ENCODE data around the gene EDEM3.
"Not testable (repeated sequence)": the region's sequence is repeated elsewhere in the genome, so short reads cannot be mapped to it uniquely, and the experiment has no call there.

Gene EDEM3

DNA sequence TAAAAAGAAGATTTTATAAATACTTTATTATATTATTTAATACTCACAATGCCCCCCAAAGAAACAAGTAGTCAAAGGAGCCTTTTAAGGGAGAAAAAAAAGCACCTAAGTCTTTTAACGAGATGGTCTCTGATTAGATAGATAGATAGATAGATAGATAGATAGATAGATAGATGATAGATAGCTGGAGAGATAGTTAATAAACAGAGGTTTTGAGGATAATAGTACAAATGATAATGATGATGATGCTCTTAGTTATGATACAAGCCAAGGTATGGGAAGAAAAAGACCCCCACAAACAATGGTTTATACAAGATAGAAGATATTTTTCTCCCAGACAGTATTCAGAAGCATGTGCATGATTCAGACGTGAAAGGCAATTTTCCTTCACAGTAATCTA, 14.6 kb upstream of the EDEM3 start:
- no peak for DNase-seq

DNA sequence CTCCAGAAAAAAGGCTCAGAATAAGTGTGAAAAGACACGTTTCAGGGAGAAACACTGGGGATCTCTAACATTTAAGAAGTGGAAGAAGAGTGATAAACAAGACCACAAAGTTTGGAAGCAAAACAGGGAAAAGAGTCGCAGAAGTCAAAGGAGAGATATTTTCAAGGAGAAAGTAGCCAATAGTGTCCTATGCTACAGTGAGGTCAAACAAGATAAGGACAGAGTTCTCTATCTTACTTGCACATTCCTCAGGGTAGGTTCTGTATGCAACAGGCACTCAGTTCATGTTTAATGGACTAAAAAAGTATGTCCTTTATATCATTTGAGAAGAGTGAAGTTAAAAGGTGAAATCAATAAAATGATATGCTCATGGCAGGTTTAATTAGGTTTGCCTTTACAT, 13.8 kb upstream of the EDEM3 start:
- no peak for DNase-seq

DNA sequence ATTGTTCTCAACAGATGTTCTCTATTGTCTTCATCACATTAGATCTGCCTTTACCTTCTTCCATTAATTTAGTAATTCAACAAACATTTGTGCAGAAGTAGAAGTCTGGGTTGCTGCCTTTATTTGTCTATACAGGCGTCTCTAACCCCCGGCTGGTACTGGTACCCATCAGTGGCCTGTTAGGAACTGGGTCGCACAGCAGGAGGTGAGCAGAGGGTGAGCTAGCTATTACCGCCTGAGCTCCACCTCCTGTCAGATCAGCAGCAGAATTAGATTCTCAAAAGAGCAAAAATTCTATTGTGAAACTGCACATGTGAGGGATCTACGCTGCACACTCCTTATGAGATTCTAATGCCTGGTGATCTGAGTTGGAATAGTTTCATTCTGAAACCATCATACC, 12.9 kb upstream of the EDEM3 start:
- DNase-seq: no peak

DNA sequence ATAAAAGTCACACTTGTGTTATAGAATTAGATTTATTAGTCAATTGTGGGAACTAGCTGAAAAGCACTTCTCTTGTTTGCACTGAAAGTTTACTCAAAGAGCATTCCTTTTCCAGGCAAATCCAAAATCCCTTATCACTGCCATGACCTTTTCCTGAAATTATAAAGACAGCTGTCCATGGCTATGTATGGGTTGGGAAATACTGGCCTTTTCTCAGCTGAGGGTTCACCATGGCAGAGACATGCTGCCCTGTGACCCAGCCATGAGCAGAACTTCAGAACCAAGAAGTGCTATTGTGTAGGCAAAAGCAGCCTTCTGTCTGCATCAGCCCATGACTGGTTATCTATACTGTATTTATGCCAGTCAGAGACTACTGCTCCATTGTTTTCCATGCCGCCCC, 9.8 kb upstream of the EDEM3 start:
- no peak for DNase-seq

DNA sequence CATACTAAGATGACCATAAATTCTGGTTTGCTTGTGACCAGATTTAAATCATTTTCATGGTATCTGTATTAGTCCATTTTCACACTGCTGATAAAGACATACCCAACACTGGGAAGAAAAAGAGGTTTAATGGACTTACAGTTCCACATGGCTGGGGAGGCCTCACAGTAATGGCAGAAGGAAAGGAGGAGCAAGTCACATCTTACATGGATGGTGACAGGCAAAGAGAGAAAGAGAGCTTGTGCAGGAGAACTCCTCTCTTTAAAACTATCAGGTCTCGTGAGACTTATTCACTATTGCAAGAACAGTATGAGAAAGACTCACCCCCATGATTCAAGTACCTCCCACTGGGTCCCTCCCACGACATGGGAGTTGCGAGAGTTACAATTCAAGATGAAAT, 8.9 kb upstream of the EDEM3 start:
- not testable (repeated sequence) for DNase-seq

DNA sequence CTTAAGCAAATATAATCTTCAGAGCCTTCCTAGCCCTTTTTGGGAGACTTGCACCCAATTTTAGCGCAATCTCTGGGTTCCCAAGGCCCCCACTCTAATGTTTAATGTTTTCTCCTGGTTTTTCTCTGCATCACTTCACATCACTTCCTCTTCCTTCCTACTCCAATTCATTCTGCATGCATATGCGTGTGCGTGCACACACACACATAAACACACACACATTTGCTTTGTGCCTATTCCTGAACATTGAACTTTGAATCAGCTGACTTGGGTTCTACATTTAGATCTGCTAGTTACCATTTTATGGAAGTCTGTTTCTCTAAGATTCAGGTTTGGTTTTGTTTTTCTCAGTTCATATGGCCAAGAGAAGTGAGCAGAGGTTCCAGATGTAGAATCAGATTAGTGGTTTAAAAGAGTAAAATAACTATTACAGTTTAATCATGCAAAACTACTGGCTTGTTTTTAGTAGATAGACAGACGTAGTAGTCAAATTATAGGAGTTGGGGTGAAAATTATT, 7.4 kb upstream of the EDEM3 start:
- DNase-seq: no peak

DNA sequence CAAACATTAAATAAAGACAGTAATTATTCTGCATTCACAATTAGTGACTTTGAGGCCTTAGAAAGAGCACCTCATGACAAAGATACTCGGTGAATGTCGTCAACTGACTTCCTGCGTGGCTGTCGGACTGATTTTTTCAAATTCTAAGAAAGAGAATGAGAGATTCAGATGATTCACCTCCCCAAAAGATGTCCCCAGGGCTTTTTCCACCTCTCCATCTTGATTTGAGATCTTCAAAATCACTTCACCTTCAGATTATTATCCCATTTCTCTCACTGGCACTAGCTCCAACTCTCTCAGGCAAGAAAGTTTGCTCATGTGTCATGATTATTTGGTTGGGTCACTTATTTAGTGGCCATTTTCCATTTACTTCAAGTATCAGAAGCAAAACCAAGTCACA, 5.0 kb upstream of the EDEM3 start:
- no peak for DNase-seq

DNA sequence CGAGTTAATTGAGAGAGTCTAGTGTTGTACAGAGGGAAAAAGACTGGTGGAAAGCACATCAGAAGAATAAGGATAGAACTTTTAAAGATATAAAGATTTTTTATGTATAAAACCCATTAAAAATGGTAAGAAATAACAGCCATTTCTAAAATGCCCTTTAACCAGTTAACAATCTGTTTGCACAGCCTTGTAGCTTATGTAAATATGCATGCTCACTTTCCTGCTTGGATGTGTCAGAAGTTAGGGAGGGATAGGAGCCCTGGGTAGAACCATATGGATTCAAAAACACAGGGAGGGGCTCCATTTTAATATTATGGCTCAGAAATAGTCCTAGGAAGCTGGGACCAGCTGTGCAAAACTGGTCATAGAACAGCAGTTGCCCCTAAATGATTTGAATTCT, 4.5 kb upstream of the EDEM3 start:
- DNase-seq: no peak

DNA sequence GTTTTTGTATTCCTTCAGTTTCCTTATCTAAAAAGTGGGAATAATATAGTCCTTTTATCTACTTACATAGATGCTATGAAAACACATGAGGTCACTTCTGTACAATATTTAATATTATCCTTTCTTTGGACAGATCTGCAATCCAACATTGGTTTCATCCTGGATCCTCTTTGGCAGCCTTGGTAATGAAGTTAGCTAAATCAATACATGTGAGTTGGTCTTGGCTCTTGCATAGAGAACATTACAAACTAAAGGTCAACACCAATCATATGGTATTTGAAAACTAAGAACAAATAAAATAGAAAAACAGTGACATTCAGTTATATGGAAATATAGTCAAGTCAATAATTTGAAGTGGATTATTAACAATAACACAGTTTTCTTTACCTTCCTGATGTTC, 3.2 kb upstream of the EDEM3 start:
- DNase-seq: no peak

DNA sequence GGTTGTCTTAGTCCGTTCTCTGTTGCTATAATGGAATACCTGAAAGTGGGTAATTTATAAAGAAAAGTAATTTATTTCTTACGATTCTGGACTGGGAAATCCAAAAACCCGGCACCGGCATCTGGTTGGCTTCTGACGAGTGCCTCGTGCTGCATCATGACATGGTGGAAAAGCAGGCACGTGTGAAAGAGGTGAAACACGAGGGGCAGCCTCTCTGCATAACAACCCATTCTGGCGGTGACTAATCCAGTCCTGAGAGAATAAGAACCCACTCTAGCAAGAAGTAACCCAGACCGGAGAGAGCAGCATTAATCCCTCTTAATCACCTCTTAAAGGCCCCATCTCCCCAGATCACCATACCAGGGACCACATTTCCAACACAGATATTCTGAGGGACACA, 2.7 kb upstream of the EDEM3 start:
- DNase-seq: no peak

DNA sequence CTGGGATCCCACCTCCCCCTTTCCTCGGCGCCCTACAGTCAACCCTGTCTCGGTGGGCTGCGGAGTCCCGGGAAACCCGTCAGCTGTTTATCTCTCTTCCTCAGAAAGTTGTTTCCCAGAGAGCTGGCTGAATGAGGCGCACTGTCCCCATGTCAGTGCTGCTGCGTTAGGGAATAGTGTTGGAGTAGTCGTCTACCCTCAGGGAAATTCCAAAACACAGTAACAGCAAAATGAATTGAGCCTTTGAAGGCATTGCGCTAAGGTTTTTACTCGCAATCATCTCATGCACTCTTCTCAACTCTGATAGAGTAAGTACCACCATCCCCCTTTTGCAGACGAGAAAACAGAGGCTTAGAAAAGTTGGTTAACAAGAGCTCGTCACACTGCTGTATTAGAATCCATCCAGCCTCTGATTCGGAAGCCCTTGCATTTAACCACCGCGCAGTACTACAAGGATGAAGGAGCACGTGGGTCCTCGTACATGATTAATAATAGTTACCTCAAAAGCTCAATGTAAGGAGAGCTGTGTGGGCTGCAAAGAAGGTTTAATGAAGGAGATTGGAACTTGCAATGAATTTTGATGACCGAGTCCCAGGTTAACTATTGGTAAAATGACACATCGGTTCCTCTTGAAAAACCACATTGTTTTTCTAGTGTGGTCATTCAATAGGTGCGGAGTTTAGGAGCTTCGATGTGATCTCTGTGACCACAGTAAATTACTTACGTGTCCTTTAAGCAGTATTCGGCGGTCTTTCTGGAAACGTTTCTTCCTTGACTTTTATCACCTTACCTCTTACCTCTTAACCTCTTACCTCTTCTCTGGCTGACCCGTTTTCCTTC, 788 bp upstream of the EDEM3 start:
- DNase-seq: no peak

DNA sequence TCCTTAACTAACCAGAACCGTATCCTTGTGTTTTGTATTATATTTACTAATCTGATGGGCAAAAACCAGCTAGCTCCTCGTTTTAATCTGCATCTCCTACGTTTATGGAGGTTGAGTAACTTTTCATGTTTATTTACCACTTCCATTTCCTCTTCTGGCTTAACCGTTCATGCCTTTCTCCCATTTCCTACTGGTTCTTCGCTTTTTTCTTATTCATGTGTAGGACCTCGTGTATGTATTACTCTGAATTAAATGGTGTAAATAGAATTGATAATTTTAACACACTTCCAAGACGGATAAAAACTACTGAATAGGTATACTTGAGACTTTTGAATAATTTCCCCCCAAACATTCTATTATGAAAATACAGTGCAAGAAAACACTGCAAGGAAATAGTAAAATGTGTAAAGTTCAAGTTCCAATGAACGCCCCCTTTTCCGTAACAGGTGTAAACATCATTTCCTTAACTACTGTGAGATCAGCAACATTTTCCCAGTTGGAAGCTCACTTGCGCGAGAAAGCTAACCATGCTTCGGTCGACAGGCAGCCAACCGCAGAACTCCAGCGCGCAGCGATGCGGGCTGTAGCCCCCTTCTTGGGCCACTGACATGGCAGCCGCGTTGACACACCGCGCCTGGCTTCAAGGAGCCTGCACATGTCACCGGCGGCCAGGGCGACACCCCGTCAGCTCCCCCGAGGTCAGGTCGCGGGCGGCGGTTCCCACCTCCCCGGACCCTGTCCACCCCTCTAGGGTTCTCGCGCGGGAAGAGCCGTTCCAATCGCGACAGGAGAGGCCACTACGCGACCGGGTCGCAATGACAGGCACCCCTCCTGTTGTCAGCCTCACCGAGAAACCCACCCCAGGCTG, 816 bp downstream of the EDEM3 start:
- no peak for DNase-seq

DNA sequence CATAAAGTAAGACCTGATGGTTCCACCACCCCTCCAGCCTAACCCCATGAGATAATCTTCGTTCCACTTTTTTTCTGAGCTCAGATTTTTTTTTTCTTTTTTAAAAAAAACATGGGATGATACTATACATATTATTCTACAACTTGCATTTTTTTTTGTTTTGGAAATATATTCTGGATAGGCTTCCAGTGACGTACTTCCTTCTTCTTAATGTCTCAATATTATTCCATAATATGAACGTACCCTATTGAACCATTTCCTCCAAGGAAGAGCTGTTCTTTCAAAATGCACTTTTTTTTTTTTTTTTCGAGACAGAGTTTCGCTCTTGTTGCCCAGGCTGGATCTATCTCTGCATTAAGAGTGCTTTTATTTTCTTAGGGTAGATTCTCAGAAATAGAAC, 1.5 kb downstream of the EDEM3 start:
- DNase-seq: no peak

DNA sequence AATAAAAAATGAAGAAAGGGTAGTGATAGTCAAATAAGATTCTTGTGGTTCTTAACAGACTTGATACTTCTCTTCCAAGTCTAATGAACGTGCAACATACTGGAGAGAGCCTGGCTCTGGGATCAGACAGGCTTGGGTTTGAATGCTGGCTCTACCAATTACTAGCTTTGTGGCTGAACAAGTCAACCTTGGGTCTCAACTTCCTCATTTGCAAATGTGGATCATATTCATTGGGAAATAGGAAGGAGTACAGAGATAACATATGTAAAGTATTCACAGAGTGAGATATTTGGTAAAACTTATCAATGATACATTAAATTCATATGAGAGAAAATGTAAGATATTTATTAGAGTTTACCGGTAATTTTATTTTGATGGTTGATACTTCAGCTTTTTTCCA, 2.0 kb downstream of the EDEM3 start:
- no peak for DNase-seq

DNA sequence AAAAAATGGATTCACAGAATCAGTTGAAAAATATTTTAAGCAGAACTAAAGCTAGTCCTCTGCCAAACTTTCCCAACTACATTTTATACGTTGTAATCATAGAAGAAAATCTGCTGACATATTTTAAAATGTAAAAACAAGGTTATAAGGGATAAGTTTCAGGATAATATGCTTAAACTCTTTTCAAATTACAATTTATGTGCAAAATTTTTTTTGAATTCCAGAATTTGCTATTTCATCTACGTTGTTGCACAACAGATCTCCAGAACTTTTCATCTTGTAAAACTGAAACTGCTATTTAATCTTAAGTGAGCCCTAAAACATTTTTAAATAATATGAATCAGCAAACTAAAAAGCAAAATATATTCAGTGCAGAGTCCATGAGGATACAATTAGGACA, 5.9 kb downstream of the EDEM3 start:
- DNase-seq: no peak

DNA sequence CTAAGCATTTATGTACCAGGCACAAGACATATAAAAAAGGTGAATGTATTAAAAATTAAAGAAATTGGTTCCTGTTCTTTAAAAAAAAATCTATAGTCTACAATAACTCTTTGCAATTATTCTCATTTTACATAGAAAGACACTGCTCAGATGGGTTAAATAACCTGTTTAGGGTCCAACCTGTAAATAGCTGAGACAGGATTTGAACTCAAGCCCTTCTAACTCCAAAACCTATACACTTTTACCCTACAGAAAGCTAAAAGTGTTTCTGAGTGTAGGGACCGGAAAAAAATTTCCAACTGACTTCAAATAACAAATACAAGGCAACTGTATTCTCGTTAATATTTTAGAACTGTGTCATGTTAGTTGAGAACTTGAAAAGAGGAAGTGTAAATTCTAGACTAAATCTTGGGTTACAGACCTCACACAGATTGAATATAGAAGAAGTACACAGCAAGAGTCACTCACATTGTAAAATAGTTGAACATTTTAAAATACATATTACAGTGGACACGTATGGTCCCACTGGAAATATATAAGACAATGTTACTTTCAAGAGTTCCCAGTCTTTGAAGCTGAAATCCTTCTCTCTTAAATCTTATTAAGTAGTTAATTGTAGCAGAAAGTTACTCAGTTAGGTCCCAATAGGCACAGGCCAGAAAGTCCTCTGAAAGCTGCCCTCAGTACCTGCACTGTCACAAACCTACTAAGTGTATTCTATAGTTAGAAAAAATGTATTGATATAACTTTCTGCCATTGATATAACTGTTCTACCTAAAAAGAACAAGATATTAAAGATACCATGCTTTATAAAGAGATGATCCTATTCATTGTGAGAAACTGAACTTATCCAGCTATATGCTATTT, 7.3 kb downstream of the EDEM3 start:
- no peak for DNase-seq

DNA sequence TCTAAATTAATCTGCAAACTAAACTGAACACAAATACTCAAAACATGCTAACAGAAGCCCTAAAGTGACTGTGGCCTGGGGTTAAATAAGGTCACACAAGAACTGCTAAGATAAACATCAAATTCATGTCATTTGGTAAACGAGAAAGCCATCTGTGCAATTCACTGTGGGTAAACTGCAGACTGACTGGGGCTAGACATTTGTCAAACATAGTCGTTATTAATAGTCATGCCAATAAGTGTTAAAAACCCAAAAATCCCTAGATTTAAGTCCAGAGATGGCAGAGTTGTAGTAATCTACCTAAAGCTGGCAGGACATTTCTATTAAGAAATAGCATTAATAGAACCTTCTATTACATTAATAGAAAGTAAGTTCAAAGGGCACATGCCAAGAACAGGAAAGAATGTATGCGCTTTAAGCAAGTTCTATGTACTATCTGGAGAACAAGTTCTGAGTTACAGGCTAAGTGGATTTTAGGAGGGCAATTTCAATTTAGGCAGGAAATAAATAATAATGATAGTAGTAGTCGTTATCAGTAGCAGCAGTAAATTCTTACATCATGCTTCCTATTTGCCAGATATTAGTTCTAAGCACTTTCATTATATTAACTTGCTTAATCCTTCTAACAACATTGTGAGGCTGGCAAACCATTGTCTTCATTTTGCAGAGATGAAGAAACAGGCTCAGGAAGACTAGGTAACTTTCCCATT, 8.6 kb downstream of the EDEM3 start:
- no peak for DNase-seq

DNA sequence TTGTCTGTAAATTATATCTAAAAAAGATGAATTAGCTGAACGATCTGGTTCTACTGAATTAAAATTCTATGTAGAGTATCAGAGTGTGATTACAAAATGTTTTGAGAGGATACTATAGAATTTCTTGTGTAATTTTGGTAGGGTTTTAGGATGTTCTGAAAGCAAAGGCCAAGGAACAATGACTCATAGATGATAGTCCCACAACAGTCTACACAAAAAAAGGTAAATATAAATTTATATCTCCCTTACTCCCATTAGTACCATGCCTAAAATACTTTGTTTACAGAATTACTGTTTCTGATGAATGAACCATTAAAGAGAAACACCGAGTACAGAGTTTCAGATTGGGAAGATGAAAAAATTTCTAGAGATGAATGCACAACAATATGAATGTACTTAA, 9.5 kb downstream of the EDEM3 start:
- no peak for DNase-seq

DNA sequence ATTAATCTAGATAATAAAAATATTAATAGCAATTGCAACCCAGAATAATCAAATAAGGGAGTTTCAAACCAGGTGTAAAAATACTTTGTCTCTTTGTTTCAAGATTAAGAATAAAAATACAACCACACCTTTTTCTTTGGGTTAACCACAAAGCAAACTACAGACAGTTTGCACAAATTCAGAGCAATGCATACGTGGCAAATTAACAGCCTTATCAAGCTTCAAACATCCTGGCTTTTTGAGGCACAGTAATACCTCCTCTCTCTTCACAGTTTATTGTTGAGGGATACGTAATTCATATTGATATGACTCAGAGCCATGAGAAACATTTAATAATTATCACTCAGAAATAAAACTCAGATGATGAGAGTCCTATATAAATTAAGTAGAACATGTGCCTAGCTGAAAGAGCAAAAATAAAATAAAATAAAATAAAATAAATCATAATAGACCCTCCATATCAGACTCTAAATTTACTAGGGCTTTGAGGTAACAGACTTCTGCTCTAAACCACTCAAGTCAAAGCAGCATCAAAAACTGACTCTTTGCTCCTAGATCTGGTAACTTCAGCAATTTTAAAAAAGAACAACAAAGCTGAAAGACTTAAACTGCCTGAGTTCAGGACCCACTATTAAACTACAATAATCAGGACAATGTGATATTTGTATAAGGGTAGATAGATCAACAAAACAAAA, 11.4 kb downstream of the EDEM3 start:
- no peak for DNase-seq

DNA sequence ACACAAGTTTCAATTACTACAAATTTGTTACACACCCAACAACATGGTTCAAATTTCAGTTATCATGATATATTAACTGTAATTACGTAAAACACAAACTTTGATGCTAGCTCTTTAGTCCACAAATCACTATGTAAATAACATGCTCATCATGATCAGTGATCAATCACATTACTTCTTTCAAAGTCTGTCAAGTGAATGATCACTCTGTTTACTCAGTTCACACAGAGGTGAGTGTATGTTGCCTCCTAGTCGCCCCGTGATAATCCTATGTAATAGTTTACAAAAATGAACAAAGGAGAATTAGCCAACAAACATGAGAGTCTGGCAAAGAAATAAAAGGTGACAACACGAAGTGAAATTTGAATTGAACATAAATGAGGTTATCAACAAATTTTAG, 14.3 kb downstream of the EDEM3 start:
- no peak for DNase-seq

DNA sequence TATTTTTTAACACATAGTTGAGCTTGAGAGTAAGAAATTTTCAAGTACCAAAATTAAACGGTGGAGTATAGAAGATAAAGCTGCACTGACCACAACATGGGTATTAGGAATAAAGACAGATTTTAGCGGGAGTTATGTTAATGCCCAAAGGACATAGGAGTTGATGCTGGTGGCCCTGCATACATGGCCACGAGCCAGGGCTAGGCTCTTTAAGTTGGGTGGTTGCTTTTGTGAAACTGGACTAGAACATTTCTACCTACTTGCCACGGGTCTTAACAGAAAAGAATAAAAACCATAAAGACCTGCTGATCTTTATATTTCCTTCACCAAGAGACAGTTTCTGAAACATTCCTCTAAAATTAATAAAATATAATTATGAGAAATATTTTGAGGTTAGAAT, 14.9 kb downstream of the EDEM3 start:
- DNase-seq: no peak

DNA sequence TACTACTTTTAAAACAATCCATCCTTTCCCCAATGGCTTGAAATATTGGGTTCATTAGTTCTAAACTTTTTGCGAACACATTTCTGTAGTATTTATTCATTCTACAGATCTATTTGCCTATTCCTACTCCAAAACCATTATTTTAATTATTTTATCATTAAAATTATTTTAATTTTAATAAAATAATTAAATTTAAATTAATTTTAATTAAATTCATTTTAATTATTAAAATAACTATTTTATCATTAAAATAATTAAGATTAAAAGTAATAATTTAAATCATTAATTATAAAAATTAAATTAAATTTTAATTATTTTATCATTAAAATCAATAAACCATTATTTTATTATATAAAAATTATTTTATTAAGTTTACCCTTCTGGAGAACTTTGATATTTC, 15.6 kb downstream of the EDEM3 start:
- DNase-seq: no peak
